Measurements from ENCODE around the gene NSD1.
"Not testable (repeated sequence)": the region's sequence is repeated elsewhere in the genome, so short reads cannot be mapped to it uniquely, and the experiment has no call there.

NSD1 gene

GRCh38 chr5:177233802-177234201 is 100.2 kb downstream of the NSD1 start:
- Histone ChIP-seq H3K27ac (ENCODE audit: low read depth, low read length) (no peak overlapping the region), H3K9me3 (ENCODE audit: control insufficient read depth, insufficient read depth, low read depth, low read length) (no peaks in the 10 kb centered on the region), H3K4me1 (ENCODE audit: control insufficient read depth, insufficient read depth, low read length) (peaks cover 5% of the 10 kb centered on the region; the same call in 1 of the 2 replicates), H3K4me3 (ENCODE audit: low read depth, low read length) (no peak overlapping the region), H3K36me3 (ENCODE audit: control insufficient read depth, insufficient read depth, low read length) (peaks cover 58% of the 10 kb centered on the region), H3K9ac (ENCODE audit: low read length) (no peak overlapping the region), H3K27me3 (ENCODE audit: control insufficient read depth, insufficient read depth, low read length) (no peaks in the 10 kb centered on the region)

DNA sequence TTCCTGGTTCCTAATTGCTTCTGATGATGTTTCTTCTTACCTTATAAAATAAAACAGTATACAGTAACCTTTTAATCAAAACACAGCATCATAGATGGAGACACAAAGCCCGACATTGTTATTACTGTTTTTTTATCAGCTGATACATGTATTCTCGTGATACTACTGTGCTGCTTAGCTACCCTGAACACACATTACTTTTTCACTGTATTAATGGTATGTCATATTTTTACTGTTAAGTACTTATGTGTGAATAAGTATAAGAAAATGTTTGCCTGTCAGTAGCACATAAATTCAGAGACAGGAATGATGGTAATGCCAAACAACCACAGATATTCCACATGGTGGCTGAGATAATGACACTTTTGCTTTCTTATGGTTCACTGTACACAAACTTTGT is 101.3 kb downstream of the NSD1 start:
- H3K9me3 ChIP-seq (ENCODE audit: control insufficient read depth, insufficient read depth, low read depth, low read length), result no peaks in the 10 kb centered on the region
- no peak overlapping the region for H3K27ac ChIP-seq (ENCODE audit: low read depth, low read length)
- peaks cover 68% of the 10 kb centered on the region for H3K36me3 ChIP-seq (ENCODE audit: control insufficient read depth, insufficient read depth, low read length)
- no peak overlapping the region for H3K9ac ChIP-seq (ENCODE audit: low read length)
- peaks cover 5% of the 10 kb centered on the region; the same call in 1 of the 2 replicates for H3K4me1 ChIP-seq (ENCODE audit: control insufficient read depth, insufficient read depth, low read length)
- no peaks in the 10 kb centered on the region for H3K27me3 ChIP-seq (ENCODE audit: control insufficient read depth, insufficient read depth, low read length)
- no peak overlapping the region for H3K4me3 ChIP-seq (ENCODE audit: low read depth, low read length)

DNA sequence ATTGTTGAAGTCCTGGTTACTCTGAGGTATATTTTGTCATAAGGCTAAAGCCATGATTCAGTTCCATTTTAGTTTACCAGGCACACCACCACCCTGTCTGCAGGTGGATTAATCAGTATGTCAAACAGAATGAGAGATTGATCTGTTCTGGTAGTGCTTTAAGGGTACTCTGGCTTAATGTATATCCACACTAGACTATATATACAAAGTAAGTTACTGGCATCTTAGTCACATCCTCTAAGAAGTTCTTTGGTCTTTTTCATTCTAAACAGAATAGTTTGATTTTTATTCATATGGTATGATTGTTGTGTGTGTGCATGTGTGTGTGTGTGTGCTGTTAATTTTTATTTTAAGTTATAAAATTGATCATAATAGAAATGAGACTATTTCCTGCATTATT is 108.2 kb downstream of the NSD1 start:
- Histone ChIP-seq H3K27ac (ENCODE audit: low read depth, low read length) (no peak overlapping the region), H3K27me3 (ENCODE audit: control insufficient read depth, insufficient read depth, low read length) (no peaks in the 10 kb centered on the region), H3K36me3 (ENCODE audit: control insufficient read depth, insufficient read depth, low read length) (peaks cover 89% of the 10 kb centered on the region), H3K9ac (ENCODE audit: low read length) (no peak overlapping the region), H3K4me1 (ENCODE audit: control insufficient read depth, insufficient read depth, low read length) (no peaks in the 10 kb centered on the region), H3K4me3 (ENCODE audit: low read depth, low read length) (no peak overlapping the region), H3K9me3 (ENCODE audit: control insufficient read depth, insufficient read depth, low read depth, low read length) (no peaks in the 10 kb centered on the region)

- Histone ChIP-seq H3K27me3 (ENCODE audit: control insufficient read depth, insufficient read depth, low read length) (no peaks in the 10 kb centered on the region), H3K27ac (ENCODE audit: low read depth, low read length) (no peak overlapping the region), H3K36me3 (ENCODE audit: control insufficient read depth, insufficient read depth, low read length) (peaks cover 89% of the 10 kb centered on the region), H3K9me3 (ENCODE audit: control insufficient read depth, insufficient read depth, low read depth, low read length) (no peaks in the 10 kb centered on the region), H3K4me1 (ENCODE audit: control insufficient read depth, insufficient read depth, low read length) (no peaks in the 10 kb centered on the region), H3K4me3 (ENCODE audit: low read depth, low read length) (no peak overlapping the region), H3K9ac (ENCODE audit: low read length) (no peak overlapping the region)
Measured at GRCh38 chr5:177242304-177242703, 108.7 kb downstream of the NSD1 start.

DNA sequence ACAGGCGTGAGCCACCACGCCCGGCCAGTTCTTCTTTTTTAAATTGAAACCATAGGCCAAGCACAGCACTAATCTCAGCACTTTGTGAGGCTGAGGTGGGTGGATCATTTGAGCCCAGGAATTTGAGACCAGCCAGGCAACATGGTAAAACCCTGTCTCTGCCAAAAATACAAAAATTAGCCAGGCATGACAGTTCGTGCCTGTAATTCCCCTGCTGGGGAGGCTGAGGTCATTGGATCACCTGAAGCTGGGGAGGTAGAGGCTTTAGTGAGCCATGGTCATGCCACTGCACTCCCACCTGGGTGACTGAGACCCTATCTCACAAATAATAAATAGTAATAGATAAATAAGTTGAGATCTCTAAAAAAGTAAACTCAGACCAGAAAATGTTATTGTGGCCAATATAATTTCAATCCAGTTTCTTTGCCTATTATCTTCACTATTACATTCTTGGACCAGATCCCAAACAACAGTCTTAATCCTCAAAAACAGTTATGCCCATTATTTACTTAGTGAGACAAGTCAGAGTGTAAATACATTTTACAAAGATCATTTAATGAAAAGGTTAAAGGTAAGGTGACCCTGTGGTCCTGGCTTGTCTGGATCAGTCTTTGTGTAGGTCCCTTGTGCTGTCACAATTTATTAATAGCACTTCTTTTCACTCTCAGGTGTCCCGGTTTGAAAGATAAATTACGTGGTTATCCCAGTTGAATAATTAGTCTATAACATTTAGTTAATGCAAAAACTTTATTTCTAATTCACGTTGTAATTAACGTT is 116.4 kb downstream of the NSD1 start:
- Histone ChIP-seq H3K36me3 (ENCODE audit: control insufficient read depth, insufficient read depth, low read length) (peaks cover 96% of the 10 kb centered on the region), H3K9me3 (ENCODE audit: control insufficient read depth, insufficient read depth, low read depth, low read length) (no peaks in the 10 kb centered on the region), H3K9ac (ENCODE audit: low read length) (no peak overlapping the region), H3K27me3 (ENCODE audit: control insufficient read depth, insufficient read depth, low read length) (no peaks in the 10 kb centered on the region), H3K4me1 (ENCODE audit: control insufficient read depth, insufficient read depth, low read length) (no peaks in the 10 kb centered on the region), H3K27ac (ENCODE audit: low read depth, low read length) (no peak overlapping the region), H3K4me3 (ENCODE audit: low read depth, low read length) (no peak overlapping the region)

GRCh38 chr5:177253252-177253651 is 119.7 kb downstream of the NSD1 start:
- H3K36me3 ChIP-seq (ENCODE audit: control insufficient read depth, insufficient read depth, low read length), result peaks cover 94% of the 10 kb centered on the region
- no peak overlapping the region for H3K27ac ChIP-seq (ENCODE audit: low read depth, low read length)

GRCh38 chr5:177256296-177256695 is 122.7 kb downstream of the NSD1 start:
- Histone ChIP-seq H3K4me1 (ENCODE audit: control insufficient read depth, insufficient read depth, low read length) (no peaks in the 10 kb centered on the region), H3K36me3 (ENCODE audit: control insufficient read depth, insufficient read depth, low read length) (peaks cover 96% of the 10 kb centered on the region), H3K9ac (ENCODE audit: low read length) (no peak overlapping the region)

More at GRCh38 chr5:177253252-177253651, 119.7 kb downstream of the NSD1 start:
- Histone ChIP-seq H3K9ac (ENCODE audit: low read length) (no peak overlapping the region), H3K9me3 (ENCODE audit: control insufficient read depth, insufficient read depth, low read depth, low read length) (no peaks in the 10 kb centered on the region), H3K4me3 (ENCODE audit: low read depth, low read length) (no peak overlapping the region), H3K4me1 (ENCODE audit: control insufficient read depth, insufficient read depth, low read length) (no peaks in the 10 kb centered on the region), H3K27me3 (ENCODE audit: control insufficient read depth, insufficient read depth, low read length) (no peaks in the 10 kb centered on the region)

GRCh38 chr5:177258711-177259110 is 125.1 kb downstream of the NSD1 start:
- not testable (repeated sequence) for H3K4me3 ChIP-seq (ENCODE audit: low read depth, low read length); H3K27me3 ChIP-seq (ENCODE audit: control insufficient read depth, insufficient read depth, low read length); H3K9ac ChIP-seq (ENCODE audit: low read length); H3K27ac ChIP-seq (ENCODE audit: low read depth, low read length); H3K4me1 ChIP-seq (ENCODE audit: control insufficient read depth, insufficient read depth, low read length); H3K9me3 ChIP-seq (ENCODE audit: control insufficient read depth, insufficient read depth, low read depth, low read length)
- peaks cover 96% of the 10 kb centered on the region for H3K36me3 ChIP-seq (ENCODE audit: control insufficient read depth, insufficient read depth, low read length)

More at GRCh38 chr5:177256296-177256695, 122.7 kb downstream of the NSD1 start:
- no peak overlapping the region for H3K4me3 ChIP-seq (ENCODE audit: low read depth, low read length)
- no peaks in the 10 kb centered on the region for H3K27me3 ChIP-seq (ENCODE audit: control insufficient read depth, insufficient read depth, low read length)
- no peak overlapping the region for H3K27ac ChIP-seq (ENCODE audit: low read depth, low read length)
- H3K9me3 ChIP-seq (ENCODE audit: control insufficient read depth, insufficient read depth, low read depth, low read length), result no peaks in the 10 kb centered on the region

DNA sequence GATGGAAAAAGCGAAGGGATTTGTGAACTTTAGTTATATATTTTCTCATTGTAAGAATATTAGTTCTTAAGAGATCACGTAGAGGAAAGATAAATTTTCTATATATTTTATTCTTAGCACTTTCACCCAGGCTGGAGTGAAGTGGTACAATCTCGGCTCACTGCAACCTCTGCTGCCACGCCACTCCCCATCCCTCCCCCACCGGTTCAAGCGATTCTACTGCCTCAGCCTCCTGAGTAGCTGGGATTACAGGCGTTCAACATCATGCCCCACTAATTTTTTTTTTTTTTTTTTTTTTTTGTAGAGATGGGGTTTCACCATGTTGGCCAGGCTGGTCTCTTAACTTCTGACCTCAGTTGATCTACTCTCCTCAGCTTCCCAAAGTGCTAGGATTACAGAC is 127.4 kb downstream of the NSD1 start:
- Histone ChIP-seq H3K9me3 (ENCODE audit: control insufficient read depth, insufficient read depth, low read depth, low read length) (no peaks in the 10 kb centered on the region), H3K4me1 (ENCODE audit: control insufficient read depth, insufficient read depth, low read length) (no peaks in the 10 kb centered on the region), H3K27ac (ENCODE audit: low read depth, low read length) (no peak overlapping the region), H3K9ac (ENCODE audit: low read length) (no peak overlapping the region), H3K27me3 (ENCODE audit: control insufficient read depth, insufficient read depth, low read length) (no peaks in the 10 kb centered on the region), H3K4me3 (ENCODE audit: low read depth, low read length) (no peak overlapping the region), H3K36me3 (ENCODE audit: control insufficient read depth, insufficient read depth, low read length) (peaks cover 93% of the 10 kb centered on the region)

DNA sequence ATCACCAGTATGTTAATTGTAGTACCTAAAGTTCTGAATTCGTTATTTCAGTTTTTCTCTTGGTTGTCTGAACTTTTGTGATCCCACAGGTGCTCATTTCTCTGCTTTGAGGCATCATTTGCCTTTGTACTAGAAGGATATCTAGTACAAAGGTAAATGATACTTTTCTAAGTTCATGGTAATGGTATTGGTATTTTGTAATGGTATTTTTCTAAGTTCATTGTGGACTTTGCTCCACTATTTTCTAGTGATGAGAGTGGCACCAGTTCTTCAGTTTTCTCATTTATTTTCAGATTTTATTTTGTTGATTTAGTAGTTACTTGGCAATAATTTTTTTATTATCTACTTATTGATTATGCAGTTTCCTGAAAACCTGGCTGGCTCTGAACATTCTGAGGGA is 127.9 kb downstream of the NSD1 start:
- Histone ChIP-seq H3K4me1 (ENCODE audit: control insufficient read depth, insufficient read depth, low read length) (no peaks in the 10 kb centered on the region), H3K27ac (ENCODE audit: low read depth, low read length) (no peak overlapping the region), H3K27me3 (ENCODE audit: control insufficient read depth, insufficient read depth, low read length) (no peaks in the 10 kb centered on the region), H3K9ac (ENCODE audit: low read length) (no peak overlapping the region), H3K4me3 (ENCODE audit: low read depth, low read length) (no peak overlapping the region), H3K9me3 (ENCODE audit: control insufficient read depth, insufficient read depth, low read depth, low read length) (no peaks in the 10 kb centered on the region), H3K36me3 (ENCODE audit: control insufficient read depth, insufficient read depth, low read length) (peaks cover 93% of the 10 kb centered on the region)

GRCh38 chr5:177264178-177264577 is 130.6 kb downstream of the NSD1 start:
- H3K9me3 ChIP-seq (ENCODE audit: control insufficient read depth, insufficient read depth, low read depth, low read length), result no peaks in the 10 kb centered on the region
- peaks cover 95% of the 10 kb centered on the region for H3K36me3 ChIP-seq (ENCODE audit: control insufficient read depth, insufficient read depth, low read length)
- no peaks in the 10 kb centered on the region for H3K27me3 ChIP-seq (ENCODE audit: control insufficient read depth, insufficient read depth, low read length)
- no peaks in the 10 kb centered on the region for H3K4me1 ChIP-seq (ENCODE audit: control insufficient read depth, insufficient read depth, low read length)
- H3K9ac ChIP-seq (ENCODE audit: low read length), result no peak overlapping the region
- no peak overlapping the region for H3K27ac ChIP-seq (ENCODE audit: low read depth, low read length)
- no peak overlapping the region for H3K4me3 ChIP-seq (ENCODE audit: low read depth, low read length)

Measured in HUES6 (cell line).